HuH-7 (cell line): Measurements from ENCODE around the gene MAGEB16.

Experiments
- DNase-seq: peaks from one replicate; pipeline ENCODE4 v3.0.0; 2011; ENCODE audit warnings: low spot score

The MAGEB16 gene

DNA sequence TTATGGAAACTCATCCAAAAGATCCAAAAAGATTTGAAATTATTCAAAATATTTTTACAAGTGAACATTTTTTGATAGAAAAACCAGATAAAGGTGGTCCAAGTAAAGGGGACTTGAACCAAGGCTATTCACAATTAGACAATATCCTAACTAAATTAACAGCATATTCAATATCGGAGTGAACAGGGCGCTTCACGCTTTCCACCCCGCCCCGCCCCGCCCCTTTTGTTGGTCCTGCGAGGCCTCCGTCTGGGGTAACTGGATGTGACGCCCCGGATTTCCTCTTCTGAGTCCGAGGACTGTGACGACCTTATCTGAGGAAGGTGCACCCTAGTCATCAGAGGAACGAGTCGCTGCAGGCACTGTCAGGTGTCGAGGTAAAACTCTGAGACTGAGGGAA lies at the start of gene MAGEB16:
Gene MAGEB16 (plus strand): TSS at position 301 of the 400 bp plus-strand sequence. CDS start 3,855 bp downstream, outside the sequence.
- DNase-seq = no peak

DNA sequence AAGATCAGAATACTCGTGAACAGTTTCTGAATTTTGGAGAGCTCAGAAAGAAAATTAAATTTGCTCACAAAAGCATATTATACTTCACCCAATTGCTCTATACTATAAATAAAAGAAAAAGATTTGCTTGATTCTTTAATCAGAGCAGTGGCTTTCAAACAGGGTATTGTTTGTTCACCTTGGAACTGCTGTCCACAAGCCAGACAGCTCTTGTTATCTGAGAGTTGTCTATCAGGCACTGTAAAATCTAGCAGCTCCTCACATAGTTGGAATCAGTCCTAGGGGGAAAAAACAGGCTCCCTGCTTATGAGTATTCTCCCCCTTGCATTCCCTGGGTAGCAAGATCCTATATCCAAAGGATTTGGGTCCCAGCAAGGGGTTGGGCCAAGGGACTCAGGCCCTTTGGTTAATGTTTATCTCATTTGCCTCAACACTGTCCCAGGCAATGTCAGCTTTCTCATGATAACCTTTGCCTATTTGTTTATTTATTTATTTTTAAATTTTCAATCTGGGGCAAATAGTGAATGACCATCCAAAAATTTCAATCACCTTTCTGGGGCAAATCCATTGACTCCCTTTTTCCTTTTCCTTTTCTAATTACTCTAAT lies 24.1 kb upstream of the MAGEB16 start:
- no peak for DNase-seq

DNA sequence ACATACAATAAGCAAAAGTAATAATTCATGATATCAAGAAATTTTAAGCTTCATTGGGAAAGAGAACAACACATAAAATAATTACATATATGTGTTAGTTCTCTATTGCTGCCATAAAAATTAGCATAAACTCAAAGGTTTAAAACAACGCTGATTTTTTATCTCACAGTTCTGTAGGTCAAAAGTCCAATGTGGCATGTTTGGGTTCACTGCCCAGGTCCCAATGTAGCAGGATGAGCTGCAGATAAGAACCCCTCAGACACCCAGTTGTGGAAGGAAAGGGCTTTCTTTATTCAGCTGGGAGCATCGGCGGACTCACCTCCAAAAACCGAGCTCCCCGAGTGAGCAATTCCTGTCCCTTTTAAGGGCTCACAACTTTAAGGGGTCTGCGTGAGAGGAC lies 13.1 kb upstream of the MAGEB16 start:
- no peak for DNase-seq

DNA sequence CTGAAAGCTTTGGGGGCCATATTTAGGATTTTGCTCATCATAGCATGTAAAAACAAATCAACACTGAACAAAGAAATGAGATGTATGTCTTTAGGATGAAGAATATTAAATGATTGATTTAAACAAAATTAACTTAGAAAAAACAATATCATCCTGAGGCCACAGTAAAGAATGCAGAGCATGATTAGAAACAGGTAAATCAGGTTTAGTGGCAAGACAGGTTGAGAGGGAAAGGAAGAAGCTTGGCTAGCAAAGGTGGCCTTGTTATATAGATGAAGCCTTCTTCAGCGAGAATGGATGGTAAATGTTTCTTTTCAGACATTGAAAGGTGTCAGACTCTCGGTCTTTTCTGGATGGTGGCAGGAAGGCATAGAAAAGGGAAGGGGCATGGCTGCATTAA lies 11.9 kb upstream of the MAGEB16 start:
- DNase-seq = no peak

DNA sequence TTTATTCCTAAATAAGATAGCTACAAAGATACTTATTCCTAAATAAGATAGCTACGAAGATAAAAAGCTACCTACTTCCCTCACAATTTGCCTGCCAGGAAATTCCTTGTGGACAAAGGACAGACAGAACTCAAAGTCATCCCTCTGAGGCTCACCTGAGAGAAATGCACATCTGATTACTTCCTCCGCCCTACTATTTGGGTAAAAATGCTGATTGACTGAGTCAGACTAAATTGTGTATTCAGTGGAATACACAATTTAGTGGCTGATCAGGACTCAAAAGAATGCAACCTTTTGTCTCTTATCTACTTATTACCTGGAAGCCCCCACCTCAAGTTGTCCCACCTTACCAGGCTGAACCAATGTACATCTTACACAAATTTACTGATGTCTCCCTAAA lies 10.3 kb upstream of the MAGEB16 start:
- DNase-seq = no peak

DNA sequence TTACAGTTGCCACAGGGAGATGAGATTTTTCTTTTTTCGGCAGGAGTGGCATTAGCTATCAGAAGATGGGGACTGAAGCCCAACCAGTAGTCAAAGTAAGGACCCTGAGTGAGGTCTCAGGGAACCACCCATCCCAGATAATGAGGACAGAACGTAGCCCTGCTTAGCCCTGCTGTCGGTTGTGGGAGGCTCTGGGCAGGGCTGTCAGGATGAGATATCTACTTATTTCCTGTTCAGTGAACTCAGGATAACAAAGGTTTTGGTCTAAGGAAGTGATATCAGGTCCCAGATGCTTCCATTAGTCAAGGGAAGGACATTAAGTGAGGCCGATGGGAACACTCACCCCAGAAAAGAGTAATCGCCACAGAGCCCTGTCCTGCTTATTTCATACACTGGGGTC lies 2.3 kb downstream of the MAGEB16 start:
- DNase-seq = no peak

DNA sequence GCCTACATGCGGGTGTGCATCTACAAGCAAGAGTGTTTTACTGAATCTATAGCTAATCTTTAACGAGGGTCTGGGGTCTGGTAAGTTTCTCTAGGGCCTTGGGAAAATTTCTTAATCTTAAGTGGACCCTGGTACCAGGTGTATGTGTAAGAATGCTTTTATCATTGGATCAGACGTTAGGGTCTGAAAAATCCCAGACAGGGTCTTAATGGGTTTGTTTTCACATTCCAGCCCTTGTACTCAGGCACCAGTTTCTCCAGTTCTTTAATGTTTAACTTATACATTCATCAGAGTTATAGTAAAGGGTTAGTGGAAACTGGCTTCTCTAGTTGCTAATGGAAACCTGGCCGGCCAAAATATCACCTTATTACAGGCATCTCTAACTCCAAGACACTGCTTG lies 11.6 kb downstream of the MAGEB16 start:
- no peak for DNase-seq

DNA sequence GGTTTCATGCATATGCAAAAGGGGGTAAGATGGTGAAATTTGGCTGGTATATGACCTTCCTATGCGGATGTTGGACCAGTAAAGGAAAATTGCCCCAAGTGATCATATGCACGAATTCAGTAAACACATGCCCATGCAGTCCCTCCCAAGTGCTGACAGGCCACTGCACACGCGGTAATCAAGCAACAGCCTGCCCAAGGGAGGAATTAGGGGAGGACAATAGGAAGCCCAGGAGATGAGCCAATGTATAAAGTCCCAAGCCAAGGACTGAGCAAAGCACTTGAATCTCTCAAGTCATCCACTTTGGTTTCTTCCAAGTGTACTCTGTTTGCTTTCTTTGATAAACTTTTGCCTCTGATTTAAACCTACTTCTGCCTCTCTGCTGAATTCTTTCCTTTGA lies 21.1 kb downstream of the MAGEB16 start:
- DNase-seq = no peak

DNA sequence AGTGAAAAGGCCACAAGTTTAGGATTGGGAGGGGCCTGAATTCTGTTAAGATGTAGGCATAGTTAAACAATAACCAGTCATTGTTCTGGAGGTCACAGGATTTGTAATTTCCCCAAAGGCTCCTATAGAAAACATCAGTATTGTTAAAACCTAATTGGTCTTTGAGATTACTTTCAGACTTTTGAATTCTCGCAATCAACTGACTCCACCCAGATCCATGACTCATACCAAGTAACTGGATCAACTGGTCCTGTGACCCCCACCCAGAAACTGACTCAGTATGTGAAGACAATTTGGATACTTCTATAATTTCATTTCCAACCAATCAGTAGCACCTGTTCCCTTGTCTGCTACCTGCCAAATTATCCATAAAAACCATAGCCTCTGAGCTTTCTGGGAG lies 28.4 kb downstream of the MAGEB16 start:
- DNase-seq = no peak

DNA sequence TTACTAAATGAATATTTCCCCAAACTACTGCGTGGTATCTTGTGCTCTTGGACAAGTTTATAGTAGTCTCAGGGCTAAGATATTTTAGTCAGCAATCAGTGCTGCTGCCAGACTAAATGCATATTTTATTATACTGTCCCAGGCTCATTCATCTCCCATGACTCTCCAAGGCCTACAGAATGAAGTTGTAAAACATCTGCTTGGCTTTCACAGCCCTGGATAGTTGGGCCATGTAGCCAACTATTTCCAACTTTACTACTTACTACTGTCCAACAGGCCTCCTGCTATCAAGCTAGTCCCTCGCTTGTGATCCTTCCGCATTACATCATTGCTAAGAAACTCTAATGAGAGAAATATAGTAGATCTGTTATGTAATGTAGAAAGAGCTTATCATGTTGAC lies 31.4 kb downstream of the MAGEB16 start:
- DNase-seq = no peak

DNA sequence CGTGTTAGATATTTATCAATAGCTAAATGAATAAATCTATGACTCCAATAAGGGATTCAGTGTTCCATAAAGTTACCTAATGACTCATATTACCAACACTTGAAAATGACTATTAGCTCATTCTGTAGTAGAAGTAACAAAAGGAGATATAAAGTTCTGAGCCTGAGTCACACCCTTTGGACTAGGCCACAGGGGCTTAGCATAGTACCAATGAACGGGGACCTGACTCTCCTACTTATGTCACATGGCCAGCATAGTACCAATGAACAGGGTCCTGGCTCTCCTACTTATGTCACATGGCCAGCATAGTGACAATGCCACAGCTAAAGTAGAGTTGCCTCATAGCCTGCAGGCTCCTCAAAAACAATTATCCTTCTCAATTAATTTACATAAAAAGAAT lies 43.7 kb downstream of the MAGEB16 start:
- no peak for DNase-seq

DNA sequence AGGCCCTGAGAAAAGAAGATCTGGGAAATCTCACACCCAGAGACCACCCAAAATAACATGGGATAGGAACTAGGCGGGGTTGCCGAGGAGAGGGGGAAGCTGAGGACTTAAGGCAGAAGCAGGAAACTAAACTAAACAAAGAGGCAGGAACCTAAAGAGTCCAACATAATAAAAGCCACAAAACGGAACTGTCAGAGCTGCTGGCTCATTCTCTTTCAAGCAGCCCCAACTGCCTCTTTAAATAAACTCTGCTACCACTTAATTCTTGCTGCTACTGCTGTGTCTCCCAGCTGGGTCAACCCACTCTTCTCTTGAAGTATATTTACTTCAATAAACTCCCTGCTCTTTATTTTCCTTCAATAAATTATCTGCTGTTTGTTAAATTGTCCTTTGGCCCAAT lies 44.5 kb downstream of the MAGEB16 start:
- no peak for DNase-seq

DNA sequence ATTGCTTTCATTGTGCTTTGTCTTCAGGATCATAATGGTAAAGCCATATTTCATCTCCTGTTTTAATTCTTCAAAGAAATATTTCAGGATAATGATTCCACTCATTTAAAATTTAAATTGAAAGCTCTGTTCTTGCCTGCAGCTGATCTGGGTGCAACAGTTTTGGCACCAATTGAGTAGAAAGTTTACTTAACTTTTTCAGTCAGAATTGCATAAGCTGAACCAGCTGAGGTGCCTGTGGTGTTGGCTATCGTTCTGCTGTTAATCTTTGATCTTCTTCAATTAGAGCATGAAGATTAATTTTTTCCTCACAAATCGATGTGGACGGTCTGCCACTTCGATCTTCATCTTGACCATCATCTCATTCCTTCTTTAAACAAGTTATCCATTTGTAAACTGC lies 49.6 kb downstream of the MAGEB16 start:
- DNase-seq = no peak
